IMR-90 (cell line): ENCODE results near the gene SEZ6L2. TPM values are rescaled to one million over a fixed set of nuclear protein-coding genes. Genes with fewer than 3 reads are reported as not detected.

Experiments
- ATAC-seq: fragments of 200-7000 bp; cut with Tn5 transposase; 2 replicates; pipeline ENCODE4 v1.9.1; 2020; ENCODE audit warnings: low read depth, mild to moderate bottlenecking, moderate library complexity
- BruUV-seq: library from RNA; stranded (reverse); fragments of 400-500 nt; replicated peaks from 2 replicates; lab custom pipeline; 2021; lab: Mats Ljungman, UMichigan
- CTCF ChIA-PET: fragments of 300-600 bp; formaldehyde crosslinking; extraction: SDS; loops from one replicate; lab custom pipeline; 2021; ENCODE audit warnings: antibody characterized with exemption; lab: Yijun Ruan, JAX
- POLR2A ChIA-PET: fragments of 300-600 bp; sonication (Branson Sonifier 250); formaldehyde crosslinking; loops from one replicate; lab custom pipeline; 2022; ENCODE audit warnings: antibody characterized with exemption; ENCODE audit not compliant: unreplicated experiment; lab: Charles Lee
- DNase-seq: peaks from one replicate; pipeline ENCODE4 v3.0.0; 2013
- H2AFZ ChIP-seq: replicated peaks from 2 replicates; pipeline ENCODE3; 2013; ENCODE audit warnings: low read length, mild to moderate bottlenecking; ENCODE audit not compliant: poor library complexity
- H2AK5ac ChIP-seq: 2 replicates; pipeline ENCODE4 v1.6.1; 2013; ENCODE audit warnings: low read depth, low read length, inconsistent platforms
- H2AK9ac ChIP-seq: replicated peaks from 2 replicates; pipeline ENCODE3; 2013; ENCODE audit warnings: mild to moderate bottlenecking, low read depth, low read length, moderate library complexity; ENCODE audit not compliant: poor library complexity
- H2BK120ac ChIP-seq: 2 replicates; pipeline ENCODE4 v1.6.1; 2013; ENCODE audit warnings: low read depth, low read length, inconsistent platforms
- H2BK15ac ChIP-seq: 3 replicates; pipeline ENCODE4 v1.6.1; 2013; ENCODE audit warnings: low read depth, low read length, inconsistent platforms
- H2BK20ac ChIP-seq: 2 replicates; pipeline ENCODE4 v1.6.1; 2013; ENCODE audit warnings: low read depth, mild to moderate bottlenecking, inconsistent platforms, low read length, moderate library complexity
- H2BK5ac ChIP-seq: 2 replicates; pipeline ENCODE4 v1.6.1; 2013; ENCODE audit warnings: mild to moderate bottlenecking, low read depth, low read length, inconsistent platforms; ENCODE audit not compliant: poor library complexity, severe bottlenecking
- H3K14ac ChIP-seq: replicated peaks from 2 replicates; pipeline ENCODE4 v1.6.1; 2013; ENCODE audit warnings: low read depth, low read length, inconsistent platforms
- H3K18ac ChIP-seq: 2 replicates; pipeline ENCODE4 v1.6.1; 2013; ENCODE audit warnings: low read depth, low read length, control low read depth
- H3K23ac ChIP-seq: 2 replicates; pipeline ENCODE4 v1.6.1; 2013; ENCODE audit warnings: low read depth, low read length, inconsistent platforms
- H3K27ac ChIP-seq: 2 replicates; pipeline ENCODE4 v1.5.1; 2013; ENCODE audit warnings: mild to moderate bottlenecking, control low read depth, low read length; ENCODE audit not compliant: insufficient read depth
- H3K27me3 ChIP-seq: 2 replicates; pipeline ENCODE4 v1.6.1; 2013; ENCODE audit warnings: low read length; ENCODE audit not compliant: control insufficient read depth, insufficient read depth
- H3K36me3 ChIP-seq: 2 replicates; pipeline ENCODE4 v1.6.1; 2013; ENCODE audit warnings: low read length, mixed read lengths; ENCODE audit not compliant: control insufficient read depth, insufficient read depth
- H3K4ac ChIP-seq: 2 replicates; pipeline ENCODE4 v1.6.1; 2013; ENCODE audit warnings: low read depth, low read length, inconsistent platforms
- H3K4me1 ChIP-seq: 2 replicates; pipeline ENCODE4 v1.6.1; 2013; ENCODE audit warnings: low read length, mixed read lengths; ENCODE audit not compliant: control insufficient read depth, insufficient read depth
- H3K4me2 ChIP-seq: 2 replicates; pipeline ENCODE4 v1.6.1; 2013; ENCODE audit warnings: low read depth, mild to moderate bottlenecking, control low read depth, low read length, moderate library complexity
- H3K4me3 ChIP-seq: 2 replicates; pipeline ENCODE4 v1.5.1; 2013; ENCODE audit warnings: low read depth, mild to moderate bottlenecking, control low read depth, low read length, moderate library complexity; ENCODE audit not compliant: insufficient read depth
- H3K56ac ChIP-seq: 2 replicates; pipeline ENCODE4 v1.6.1; 2013; ENCODE audit warnings: low read length, inconsistent platforms; ENCODE audit not compliant: insufficient read depth; ENCODE audit errors: extremely low read depth
- H3K79me1 ChIP-seq, 2 experiments: 2 replicates each; pipeline ENCODE4 v1.6.1; 2013; ENCODE audit warnings: low read length in 2 of 2, inconsistent platforms in 1 of 2, low read depth in 1 of 2
- H3K9ac ChIP-seq: 2 replicates; pipeline ENCODE4 v1.6.1; 2013; ENCODE audit warnings: low read depth, low read length, control low read depth
- H3K9me1 ChIP-seq: 2 replicates; pipeline ENCODE4 v1.6.1; 2013; ENCODE audit warnings: low read length, inconsistent platforms; ENCODE audit not compliant: insufficient read depth
- H3K9me3 ChIP-seq: 2 replicates; pipeline ENCODE4 v1.6.1; 2013; ENCODE audit warnings: low read length; ENCODE audit not compliant: control insufficient read depth, insufficient read depth
- H4K20me1 ChIP-seq: 2 replicates; pipeline ENCODE4 v1.6.1; 2013; ENCODE audit warnings: low read length, inconsistent platforms; ENCODE audit not compliant: insufficient read depth
- H4K5ac ChIP-seq: 2 replicates; pipeline ENCODE4 v1.6.1; 2013; ENCODE audit warnings: mild to moderate bottlenecking, low read depth, low read length, control low read depth
- H4K8ac ChIP-seq, 2 experiments: 2 replicates each; pipeline ENCODE4 v1.6.1; 2013; ENCODE audit warnings: low read depth in 2 of 2, low read length in 2 of 2, control low read depth in 1 of 2, inconsistent platforms in 1 of 2
- H4K91ac ChIP-seq: 2 replicates; pipeline ENCODE4 v1.6.1; 2013; ENCODE audit warnings: low read depth, low read length, inconsistent platforms; ENCODE audit not compliant: insufficient read depth
- BHLHE40 ChIP-seq: fragments of 150-350 bp; IDR thresholded peaks from 2 replicates; pipeline ENCODE4 v1.6.1; 2016; ENCODE audit warnings: mild to moderate bottlenecking, low read depth, low read length
- CEBPB ChIP-seq: IDR thresholded peaks from 2 replicates; pipeline ENCODE4 v1.6.1; 2012; ENCODE audit warnings: low read depth, low read length, improper control_type of control experiment
- CHD1 ChIP-seq: IDR thresholded peaks from 2 replicates; pipeline ENCODE4 v1.6.1; 2012; ENCODE audit warnings: low read depth, low read length, improper control_type of control experiment
- ELK1 ChIP-seq: fragments of 150-350 bp; IDR thresholded peaks from 2 replicates; pipeline ENCODE4 v1.6.1; 2016; ENCODE audit warnings: low read depth, mild to moderate bottlenecking, low read length, moderate library complexity, borderline replicate concordance
- FOS ChIP-seq: fragments of 150-350 bp; IDR thresholded peaks from 2 replicates; pipeline ENCODE4 v1.6.1; 2016; ENCODE audit warnings: low read depth, low read length
- MAFK ChIP-seq: IDR thresholded peaks from 2 replicates; pipeline ENCODE4 v1.6.1; 2012; ENCODE audit warnings: low read depth, low read length, improper control_type of control experiment
- MAZ ChIP-seq: IDR thresholded peaks from 2 replicates; pipeline ENCODE4 v1.6.1; 2012; ENCODE audit warnings: low read depth, mild to moderate bottlenecking, low read length, improper control_type of control experiment, moderate library complexity, borderline replicate concordance
- MXI1 ChIP-seq: IDR thresholded peaks from 2 replicates; pipeline ENCODE4 v1.6.1; 2012; ENCODE audit warnings: low read depth, mild to moderate bottlenecking, low read length, moderate library complexity, borderline replicate concordance
- NFE2L2 ChIP-seq: fragments of 150-350 bp; IDR thresholded peaks from 2 replicates; pipeline ENCODE4 v1.6.1; 2016; ENCODE audit warnings: low read depth, mild to moderate bottlenecking, low read length
- RCOR1 ChIP-seq: IDR thresholded peaks from 2 replicates; pipeline ENCODE4 v1.6.1; 2012; ENCODE audit warnings: mild to moderate bottlenecking, low read length, improper control_type of control experiment; ENCODE audit not compliant: insufficient replicate concordance
- WGBS, 2 experiments: methylation state at CpG; one replicate each; pipeline versions ENCODE4 v1.1.5 to v1.1.7; 2013; ENCODE audit warnings: missing lambda C conversion rate in 2 of 2; ENCODE audit not compliant: insufficient read length in 1 of 2; ENCODE audit errors: extremely low coverage in 2 of 2; 5-methylcytosine and 5-hydroxymethylcytosine counted together
- dilution Hi-C: fragments of 300-500 bp; cut with HindIII; formaldehyde crosslinking; loops from one replicate; pipeline ENCODE4 v1.14.3; 2018; ENCODE audit warnings: low sequenced_read_pairs; ENCODE audit not compliant: unreplicated experiment
- in situ Hi-C: fragments of 300-500 bp; cut with MboI; formaldehyde crosslinking; loops from 3 replicates; pipeline ENCODE4 v1.14.3; 2019; ENCODE audit warnings: low sequenced_read_pairs, inconsistent platforms, mixed read lengths
- intact Hi-C: fragments of 100-400 bp; cut with micrococcal nuclease; formaldehyde crosslinking; loops from 2 replicates; pipeline ENCODE4 v1.10.0; 2022
- polyA plus RNA-seq, 3 experiments: library from polyadenylated mRNA; depleted of rRNA; stranded (reverse); fragments of >200 nt; gene quantifications; 2 replicates each; pipeline ENCODE4 v1.2.3, GENCODE V29; 2012; ENCODE audit warnings: low replicate concordance in 1 of 3
- total RNA-seq: library from RNA; depleted of rRNA; stranded (reverse); fragments of >200 nt; gene quantifications from 2 replicates; pipeline ENCODE4 v1.2.3, GENCODE V29; 2012

SEZ6L2 gene
- total and polyA plus RNA-seq, 2 of the 4 experiments (the other 2 are of a cell fraction): 0.72 to 10.5 TPM

DNA sequence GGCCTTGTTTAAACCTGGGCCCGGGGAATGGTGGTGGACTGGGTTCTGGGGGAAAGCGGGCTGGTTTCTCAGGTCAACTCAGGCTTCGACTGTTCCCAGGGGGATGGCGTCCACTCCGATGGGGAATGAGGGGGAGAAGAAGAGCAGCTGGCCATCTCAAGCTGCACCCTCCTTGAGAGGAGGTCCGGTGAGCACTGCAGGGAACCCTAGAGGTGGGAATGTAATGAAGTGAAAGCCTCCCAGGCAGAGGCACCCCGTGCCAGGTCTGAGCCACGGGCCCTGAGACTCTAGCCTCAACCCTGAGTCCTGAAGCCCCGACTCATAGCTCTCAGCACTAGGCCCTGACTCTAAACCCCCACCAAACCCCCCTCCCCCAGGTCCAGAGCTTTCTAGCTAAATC lies 35.1 kb downstream of the SEZ6L2 start:
- no peaks in the 10 kb centered on the region; the same call in 1 of the 2 replicates for H4K20me1 ChIP-seq
- no peak overlapping the region for H2BK20ac ChIP-seq
- 0 out of 2 replicates have a peak overlapping the region, but pooled peaks have one; percentile 11 for H2AK5ac ChIP-seq
- intact Hi-C loops (loop anchor here (2.0 to 5.0 kb wide), 2 partner anchors 27 to 42 kb away; partner anchors contain the start of gene MVP), in situ Hi-C loops (no loop called here), dilution Hi-C loops (no loop called here)
- no peaks in the 10 kb centered on the region for H3K27me3 ChIP-seq
- no peak overlapping the region for H2BK15ac ChIP-seq
- no peak for ATAC-seq
- ChIA-PET CTCF (no interaction called here), POLR2A (no interaction called here)
- H2BK120ac ChIP-seq: no peak overlapping the region
- H4K91ac ChIP-seq: no peak overlapping the region
- H3K14ac ChIP-seq: no peak overlapping the region
- no peak overlapping the region for H3K9ac ChIP-seq
- no peak overlapping the region for H3K4me3 ChIP-seq
- no peak overlapping the region for H3K56ac ChIP-seq
- DNase-seq: no peak
- BruUV-seq: no TSS peak
- H3K4me2 ChIP-seq: no peak overlapping the region
- no peaks in the 10 kb centered on the region for H3K9me3 ChIP-seq
- no peak overlapping the region for H3K4ac ChIP-seq
- H3K27ac ChIP-seq: no peak overlapping the region
- H3K9me1 ChIP-seq: peaks cover 9% of the 10 kb centered on the region
- TF ChIP-seq MAZ: no peak
- no peak for TF ChIP-seq BHLHE40
- no peak for TF ChIP-seq CHD1
- no peak for TF ChIP-seq CEBPB
- no peak for TF ChIP-seq RCOR1
- TF ChIP-seq ELK1: no peak
- no peak for TF ChIP-seq NFE2L2
- TF ChIP-seq MXI1: no peak
- TF ChIP-seq MAFK: no peak
- TF ChIP-seq FOS: no peak
- H4K8ac ChIP-seq: no peak overlapping the region
- no peak overlapping the region for H4K5ac ChIP-seq
- peaks cover 7 to 25% of the 10 kb centered on the region in 2 experiments; a peak in 3 of 4 replicates for H3K79me1 ChIP-seq
- WGBS, 2 experiments: 93% methylated on average over 5 of the region's 9 CpGs; no CpG with 5 or more reads in 1 of the 2 experiments
- peaks cover 13% of the 10 kb centered on the region for H3K36me3 ChIP-seq
- H2BK5ac ChIP-seq: no peak overlapping the region
- peaks cover 3% of the 10 kb centered on the region; the same call in 1 of the 2 replicates for H3K4me1 ChIP-seq
- no peak overlapping the region for H2AFZ ChIP-seq
- no peak overlapping the region for H3K18ac ChIP-seq
- H2AK9ac ChIP-seq: peak overlapping the region; percentile 61
- no peak overlapping the region for H3K23ac ChIP-seq
